Brain microvascular endothelial cell (primary cell): ENCODE data around the gene PRDM2.

Source experiments
- DNase-seq: peaks from one replicate; pipeline ENCODE4 v3.0.0-alpha.2; 2020
- H3K27ac ChIP-seq: fragments of 250-450 bp; sonication (Bioruptor Pico); 2 replicates; pipeline ENCODE4 v1.5.1; 2020; ENCODE audit warnings: mild to moderate bottlenecking, moderate library complexity
- H3K27me3 ChIP-seq: fragments of 250-450 bp; sonication (Bioruptor Pico); replicated peaks from 2 replicates; pipeline ENCODE4 v1.5.1; 2020; ENCODE audit warnings: mild to moderate bottlenecking
- H3K36me3 ChIP-seq: fragments of 250-450 bp; sonication (Bioruptor Pico); replicated peaks from 2 replicates; pipeline ENCODE4 v1.5.1; 2020; ENCODE audit warnings: mild to moderate bottlenecking
- H3K4me3 ChIP-seq: 2 replicates; pipeline ENCODE4 v1.5.1; 2011; ENCODE audit warnings: low read depth, mild to moderate bottlenecking, control low read depth, low read length, moderate library complexity
- CTCF ChIP-seq: IDR thresholded peaks from 2 replicates; pipeline ENCODE4 v1.5.1; 2011; ENCODE audit warnings: low read depth, mild to moderate bottlenecking, moderate library complexity, low read length, control low read depth, inconsistent platforms; ENCODE audit errors: missing control alignments
- in situ Hi-C: cut with HindIII; loops from 2 replicates; pipeline ENCODE4 v1.10.0; 2017; ENCODE audit warnings: low sequenced_read_pairs, low pct_ligation_motif_present

The PRDM2 gene

GRCh38 chr1:13702425-13703127 lies 2.6 kb downstream of the PRDM2 start:
- H3K27me3 ChIP-seq: no peaks in the 10 kb centered on the region
- no peak for TF ChIP-seq CTCF
- in situ Hi-C loops: no loop called here
- no peak overlapping the region for H3K27ac ChIP-seq
- H3K4me3 ChIP-seq: no peak overlapping the region
- H3K36me3 ChIP-seq: no peaks in the 10 kb centered on the region
- no peak for DNase-seq

GRCh38 chr1:13703128-13703513 lies 3.1 kb downstream of the PRDM2 start:
- no peaks in the 10 kb centered on the region for H3K36me3 ChIP-seq
- TF ChIP-seq CTCF: no peak
- no peak for DNase-seq
- H3K27ac ChIP-seq: no peak overlapping the region
- no peaks in the 10 kb centered on the region for H3K27me3 ChIP-seq
- in situ Hi-C loops: no loop called here
- no peak overlapping the region for H3K4me3 ChIP-seq

GRCh38 chr1:13703558-13704490 lies 3.8 kb downstream of the PRDM2 start:
- no peak overlapping the region for H3K27ac ChIP-seq
- no peaks in the 10 kb centered on the region for H3K27me3 ChIP-seq
- no peak for TF ChIP-seq CTCF
- H3K36me3 ChIP-seq: no peaks in the 10 kb centered on the region
- no peak for DNase-seq
- in situ Hi-C loops: no loop called here
- H3K4me3 ChIP-seq: no peak overlapping the region

GRCh38 chr1:13706046-13706445 lies 6.1 kb downstream of the PRDM2 start:
- H3K27ac ChIP-seq: no peak overlapping the region
- H3K4me3 ChIP-seq: no peak overlapping the region
- no peak for TF ChIP-seq CTCF
- in situ Hi-C loops: no loop called here
- H3K36me3 ChIP-seq: no peaks in the 10 kb centered on the region
- no peaks in the 10 kb centered on the region for H3K27me3 ChIP-seq
- DNase-seq: no peak

GRCh38 chr1:13707164-13707563 lies 7.2 kb downstream of the PRDM2 start:
- Histone ChIP-seq H3K27me3 (no peaks in the 10 kb centered on the region), H3K4me3 (no peak overlapping the region), H3K27ac (no peak overlapping the region), H3K36me3 (no peaks in the 10 kb centered on the region)
- in situ Hi-C loops: no loop called here
- TF ChIP-seq CTCF: no peak
- DNase-seq: no peak
